ENCODE data around the gene SFPQ. TPM values are rescaled to one million over a fixed set of nuclear protein-coding genes. Genes with fewer than 3 reads are reported as not detected.
"Not testable (repeated sequence)": the region's sequence is repeated elsewhere in the genome, so short reads cannot be mapped to it uniquely, and the experiment has no call there.

The SFPQ gene
- polyA plus RNA-seq, 1 donor from 2014 or later, result 165 TPM

DNA sequence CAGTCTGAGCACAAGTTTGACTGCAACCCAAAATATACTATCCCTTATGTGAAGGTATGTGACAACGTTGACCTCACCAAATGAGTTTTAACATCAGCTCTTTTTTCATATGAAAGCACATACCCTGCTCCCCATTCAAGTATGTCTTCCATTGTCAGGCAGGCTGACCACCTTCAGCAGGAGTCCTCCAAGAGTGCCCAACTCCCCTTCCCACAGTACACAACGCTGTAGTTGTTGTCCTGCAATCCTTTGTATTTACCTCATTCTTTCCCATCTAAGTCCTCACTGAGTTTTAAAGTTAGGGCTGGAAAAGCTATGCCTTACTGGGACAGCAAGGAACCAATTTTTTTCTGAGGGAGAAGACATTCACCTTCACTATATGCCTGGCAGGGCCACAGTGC is 14.7 kb downstream of the SFPQ start:
- Mint-ChIP-seq H3K9me3 (no peaks in the 10 kb centered on the region), H3K36me3 (no peaks in the 10 kb centered on the region), H3K4me1 (peaks cover 11 to 18% (median 12%) of the 10 kb centered on the region in 3 donors), H3K4me3 (no peak overlapping the region), H3K27me3 (no peaks in the 10 kb centered on the region), H3K27ac (peak overlapping the region in 2 of 3 donors; percentile 22 to 67)

DNA sequence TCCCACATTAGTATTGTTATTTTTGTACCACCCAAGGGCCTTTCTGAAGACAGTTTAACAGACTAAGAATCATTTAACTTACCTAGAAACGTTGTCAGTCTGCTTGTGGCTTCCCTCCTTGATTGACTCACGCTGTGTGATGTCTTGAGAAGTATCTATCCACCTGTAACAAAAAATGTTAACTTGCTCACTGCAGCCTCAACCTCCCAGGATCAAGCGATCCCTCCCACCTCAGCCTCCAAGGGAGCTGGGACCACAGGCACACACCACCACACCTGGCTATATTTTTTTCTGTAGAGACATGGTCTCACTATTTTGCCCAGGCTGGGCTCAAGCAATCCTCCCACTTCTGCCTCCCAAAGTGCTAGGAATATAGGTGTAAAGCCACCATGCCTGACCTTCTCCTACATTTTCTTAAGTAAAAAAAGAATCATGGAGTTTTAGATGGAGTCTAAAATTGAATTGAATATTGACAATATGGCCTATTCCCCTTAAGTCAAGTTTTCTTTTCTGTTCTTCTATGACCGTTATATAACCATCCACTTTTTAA is 15.6 kb downstream of the SFPQ start:
- H3K27me3 Mint-ChIP-seq, result no peaks in the 10 kb centered on the region
- no peaks in the 10 kb centered on the region for H3K36me3 Mint-ChIP-seq
- H3K9me3 Mint-ChIP-seq, result no peaks in the 10 kb centered on the region
- H3K27ac Mint-ChIP-seq, result peak overlapping the region; percentile 39 to 93 (median 76)
- H3K4me3 Mint-ChIP-seq, result peak overlapping the region in 1 of 4 donors; percentile 12
- H3K4me1 Mint-ChIP-seq, result peaks cover 9 to 11% (median 9%) of the 10 kb centered on the region in 3 donors

DNA sequence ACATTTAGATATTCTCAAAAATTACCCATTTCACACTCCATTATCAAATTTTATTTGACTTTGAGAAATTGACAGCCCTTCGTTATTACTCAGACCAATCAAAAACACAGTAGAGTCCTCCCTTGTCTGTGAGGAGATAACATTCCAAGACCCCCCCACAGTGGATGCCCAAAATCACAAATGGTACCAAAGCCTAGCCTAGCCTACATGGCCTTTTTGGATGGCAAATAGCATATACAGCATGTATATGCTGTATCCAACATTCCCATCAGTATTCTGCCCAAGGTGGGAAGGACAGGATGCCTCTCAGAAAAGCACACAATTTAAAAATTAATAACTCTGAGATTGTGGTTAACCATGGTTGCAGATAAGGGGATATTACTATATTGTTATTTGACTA is 17.3 kb downstream of the SFPQ start:
- H3K27me3 Mint-ChIP-seq, result no peaks in the 10 kb centered on the region
- H3K9me3 Mint-ChIP-seq, result no peaks in the 10 kb centered on the region
- no peaks in the 10 kb centered on the region for H3K36me3 Mint-ChIP-seq
- H3K4me3 Mint-ChIP-seq, result no peak overlapping the region
- peaks cover 3 to 8% (median 5%) of the 10 kb centered on the region in 3 donors for H3K4me1 Mint-ChIP-seq
- H3K27ac Mint-ChIP-seq, result peak overlapping the region in 1 of 3 donors; percentile 26

DNA sequence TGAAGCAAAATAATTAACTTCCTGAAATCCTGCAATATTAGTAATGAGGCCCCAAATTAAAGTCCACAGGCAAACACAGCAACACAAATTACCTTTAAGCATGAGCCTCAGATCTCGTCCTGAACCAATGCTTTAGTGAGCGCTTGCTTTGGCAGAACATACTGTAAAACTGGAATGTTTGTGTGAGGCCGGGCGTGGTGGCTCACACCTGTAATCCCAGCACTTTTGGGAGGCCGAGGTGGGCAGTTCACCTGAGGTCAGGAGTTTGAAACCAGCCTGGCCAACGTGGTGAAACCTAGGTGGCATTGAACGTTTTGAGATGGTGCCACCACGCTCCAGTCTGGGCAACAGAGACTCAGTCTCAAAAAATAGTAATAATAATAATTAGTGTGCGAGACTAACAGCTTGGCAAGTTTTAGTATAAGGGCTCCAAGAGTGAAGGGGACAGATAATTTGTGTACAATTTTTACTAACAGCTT is 17.8 kb downstream of the SFPQ start:
- no peak overlapping the region for H3K4me3 Mint-ChIP-seq
- peak overlapping the region in 2 of 3 donors; percentile 26 to 82 for H3K27ac Mint-ChIP-seq
- no peaks in the 10 kb centered on the region for H3K36me3 Mint-ChIP-seq
- no peaks in the 10 kb centered on the region for H3K9me3 Mint-ChIP-seq
- no peaks in the 10 kb centered on the region for H3K27me3 Mint-ChIP-seq
- peaks cover 3 to 5% (median 5%) of the 10 kb centered on the region in 3 donors for H3K4me1 Mint-ChIP-seq

DNA sequence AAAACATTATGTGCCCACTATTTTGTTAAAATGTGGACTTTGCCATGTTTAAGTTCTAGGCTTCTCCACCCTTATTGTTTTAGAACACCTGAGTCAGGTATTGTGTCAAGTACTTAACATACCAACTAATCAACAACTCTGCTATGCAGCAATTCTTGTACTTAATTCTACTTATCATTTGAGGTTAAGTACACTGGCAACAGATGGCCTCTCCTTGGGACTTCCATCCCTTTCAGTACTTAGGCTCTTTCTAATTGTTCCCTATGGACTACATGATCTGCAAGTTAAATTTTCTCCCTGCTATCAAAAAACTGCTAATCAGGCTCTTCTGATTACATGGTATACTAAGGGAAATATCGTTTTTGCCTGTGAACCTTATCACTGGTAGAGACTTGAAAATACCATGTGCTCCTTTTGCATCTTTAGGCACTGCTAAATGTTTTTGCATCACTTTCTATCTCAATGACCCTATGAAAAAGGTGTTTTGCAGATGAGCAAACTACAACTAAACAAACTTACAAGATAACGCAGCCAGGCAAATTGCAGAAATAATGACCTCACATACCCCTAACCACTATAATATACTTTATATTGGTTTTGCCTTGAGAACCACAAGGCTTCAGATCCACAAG is 18.9 kb downstream of the SFPQ start:
- no peaks in the 10 kb centered on the region for H3K9me3 Mint-ChIP-seq
- no peak overlapping the region for H3K4me3 Mint-ChIP-seq
- no peaks in the 10 kb centered on the region for H3K36me3 Mint-ChIP-seq
- H3K27me3 Mint-ChIP-seq, result no peaks in the 10 kb centered on the region
- H3K27ac Mint-ChIP-seq, result peak overlapping the region; percentile 2 to 82 (median 18)
- peaks cover 0 to 1% (median 0%) of the 10 kb centered on the region in 3 donors for H3K4me1 Mint-ChIP-seq

DNA sequence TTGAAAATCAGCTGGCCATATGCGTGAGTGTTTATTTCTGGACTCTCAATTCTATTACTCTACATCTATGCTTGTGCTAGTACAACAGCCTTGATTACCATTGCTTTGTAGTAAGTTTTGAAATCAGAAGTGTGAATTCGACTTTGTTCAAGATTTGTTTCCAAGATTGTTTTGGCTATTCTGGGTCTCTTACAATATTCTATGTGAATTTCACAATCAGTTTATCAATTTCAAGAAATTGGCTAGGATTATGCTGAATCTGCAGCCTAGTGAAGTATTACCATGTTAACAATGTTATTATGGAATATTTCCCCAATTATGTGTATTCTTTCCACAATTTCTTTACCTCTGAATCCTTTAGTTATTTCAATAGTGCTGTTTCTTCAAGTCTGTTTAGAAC is 19.5 kb downstream of the SFPQ start:
- Mint-ChIP-seq H3K9me3 (no peaks in the 10 kb centered on the region), H3K27ac (peak overlapping the region in 1 of 3 donors; percentile 18), H3K4me1 (peaks cover 0 to 1% (median 0%) of the 10 kb centered on the region in 3 donors), H3K36me3 (no peaks in the 10 kb centered on the region), H3K4me3 (no peak overlapping the region), H3K27me3 (no peaks in the 10 kb centered on the region)

DNA sequence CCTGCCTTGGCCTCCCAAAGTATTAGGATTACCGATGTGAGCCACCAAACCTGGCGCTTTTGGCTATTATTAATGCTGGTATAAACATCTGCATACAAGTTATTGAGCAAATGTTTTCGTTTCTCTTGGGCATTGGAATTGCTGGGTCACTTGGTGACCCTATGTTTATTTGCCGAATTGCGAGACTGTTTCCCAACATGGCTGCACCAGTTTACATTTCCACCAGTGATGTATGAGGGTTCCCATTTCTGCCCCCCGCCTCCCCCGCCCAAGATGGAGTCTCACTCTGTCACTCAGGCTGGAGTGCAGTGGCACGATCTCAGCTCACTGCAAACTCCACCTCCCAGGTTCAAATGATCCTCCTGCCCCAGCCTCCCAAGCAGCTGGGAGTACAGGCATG is 20.9 kb downstream of the SFPQ start:
- peaks cover 0 to 1% (median 0%) of the 10 kb centered on the region in 3 donors for H3K4me1 Mint-ChIP-seq
- H3K36me3 Mint-ChIP-seq, result no peaks in the 10 kb centered on the region
- no peaks in the 10 kb centered on the region for H3K27me3 Mint-ChIP-seq
- no peak overlapping the region for H3K27ac Mint-ChIP-seq
- no peaks in the 10 kb centered on the region for H3K9me3 Mint-ChIP-seq
- no peak overlapping the region for H3K4me3 Mint-ChIP-seq

DNA sequence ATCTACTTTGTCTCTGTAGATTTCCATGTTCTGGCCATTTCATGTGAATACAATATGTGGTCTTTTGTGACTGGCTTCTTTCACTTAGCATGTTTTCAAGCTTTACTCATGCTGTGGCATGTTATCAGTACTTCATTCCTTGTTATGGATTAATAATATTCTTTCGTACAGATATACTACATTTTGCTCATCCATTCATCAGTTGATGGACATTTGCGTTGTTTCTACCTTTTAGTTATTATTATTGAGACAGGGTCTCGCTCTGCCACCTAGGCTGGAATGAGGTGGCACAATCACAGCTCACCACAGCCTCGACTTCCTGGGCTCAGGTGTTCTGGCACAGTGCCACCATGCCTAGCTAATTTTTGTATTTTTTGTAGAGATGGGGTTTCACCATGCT is 21.4 kb downstream of the SFPQ start:
- no peak overlapping the region for H3K4me3 Mint-ChIP-seq
- H3K27ac Mint-ChIP-seq, result no peak overlapping the region
- H3K36me3 Mint-ChIP-seq, result no peaks in the 10 kb centered on the region
- H3K9me3 Mint-ChIP-seq, result no peaks in the 10 kb centered on the region
- no peaks in the 10 kb centered on the region for H3K27me3 Mint-ChIP-seq
- peaks cover 0 to 1% (median 0%) of the 10 kb centered on the region in 3 donors for H3K4me1 Mint-ChIP-seq

DNA sequence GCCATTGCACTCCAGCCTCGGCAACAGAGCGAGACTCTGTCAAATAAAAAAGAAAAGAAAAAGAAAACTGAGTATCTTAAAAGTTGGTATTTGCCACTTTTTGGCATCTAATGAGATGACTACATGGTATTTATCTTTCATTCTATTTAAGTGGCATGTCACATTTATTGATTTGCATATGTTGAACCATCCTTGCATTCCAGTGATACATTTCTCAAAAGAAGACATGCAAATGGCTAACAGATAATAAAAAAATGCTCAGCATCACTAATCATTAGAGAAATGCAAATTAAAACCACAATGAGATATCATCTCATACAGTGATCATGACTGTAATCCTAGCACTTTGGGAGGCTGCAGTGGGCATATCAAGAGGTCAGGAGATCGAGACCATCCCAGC is 28.1 kb downstream of the SFPQ start:
- peaks cover 0 to 6% (median 4%) of the 10 kb centered on the region in 3 donors for H3K9me3 Mint-ChIP-seq
- no peaks in the 10 kb centered on the region for H3K36me3 Mint-ChIP-seq
- no peak overlapping the region for H3K27ac Mint-ChIP-seq
- no peaks in the 10 kb centered on the region for H3K4me1 Mint-ChIP-seq
- no peaks in the 10 kb centered on the region for H3K27me3 Mint-ChIP-seq
- no peak overlapping the region for H3K4me3 Mint-ChIP-seq

DNA sequence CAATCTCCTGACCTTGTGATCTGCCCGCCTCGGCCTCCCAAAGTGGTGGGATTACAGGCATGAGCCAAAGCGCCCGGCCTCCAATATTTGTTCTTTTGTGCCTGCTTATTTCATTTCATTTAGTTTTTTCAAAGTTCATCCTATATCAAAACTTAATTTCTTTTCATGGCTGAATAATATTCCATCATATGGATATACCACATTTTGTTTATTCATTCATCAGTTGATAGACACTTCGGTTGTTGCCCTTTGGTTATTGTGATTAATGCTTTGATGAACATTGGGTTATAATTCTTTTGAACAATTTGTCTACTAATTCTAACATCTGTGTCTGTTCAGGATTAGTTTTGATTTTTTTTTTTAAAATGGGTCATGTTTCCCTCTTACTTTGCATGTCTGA is 41.7 kb downstream of the SFPQ start:
- peaks cover 0 to 6% (median 3%) of the 10 kb centered on the region in 3 donors for H3K9me3 Mint-ChIP-seq
- no peak overlapping the region for H3K4me3 Mint-ChIP-seq
- no peaks in the 10 kb centered on the region for H3K27me3 Mint-ChIP-seq
- no peak overlapping the region for H3K27ac Mint-ChIP-seq
- no peaks in the 10 kb centered on the region for H3K4me1 Mint-ChIP-seq
- H3K36me3 Mint-ChIP-seq, result peaks cover 3% of the 10 kb centered on the region

DNA sequence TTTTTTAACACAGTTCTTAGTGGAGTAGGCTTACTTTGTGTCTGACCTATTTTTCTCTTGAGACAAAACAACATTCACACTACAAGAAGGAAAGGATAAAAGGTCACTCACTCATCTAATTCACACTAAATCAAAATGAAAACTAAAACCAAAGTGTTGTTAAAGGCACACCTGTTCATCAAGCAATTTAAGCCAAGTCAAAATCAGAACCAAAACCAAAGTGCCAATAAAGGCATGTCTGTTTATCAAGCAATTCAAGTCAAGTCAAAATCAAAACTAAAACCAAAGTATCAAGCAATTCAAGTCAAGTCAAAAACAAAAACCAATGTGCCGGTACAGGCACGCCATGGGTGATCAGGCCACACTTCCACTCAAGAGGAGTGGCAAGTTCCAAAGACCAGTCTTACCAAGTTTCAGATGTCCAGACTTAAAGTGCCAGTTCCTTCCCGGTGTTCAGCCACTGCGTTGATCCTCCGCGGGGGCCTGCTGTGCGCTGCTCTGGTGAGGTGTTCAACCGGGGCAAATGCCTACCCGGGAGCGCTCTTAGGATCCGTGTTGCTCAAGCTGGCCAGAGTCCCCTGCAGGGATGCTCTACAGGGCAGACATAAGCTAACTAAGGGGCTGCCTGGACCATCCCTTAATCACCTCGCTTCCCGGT is 46.9 kb downstream of the SFPQ start:
- H3K36me3 Mint-ChIP-seq, H3K9me3 Mint-ChIP-seq, H3K27me3 Mint-ChIP-seq, H3K4me3 Mint-ChIP-seq, H3K4me1 Mint-ChIP-seq, H3K27ac Mint-ChIP-seq: not testable (repeated sequence)

DNA sequence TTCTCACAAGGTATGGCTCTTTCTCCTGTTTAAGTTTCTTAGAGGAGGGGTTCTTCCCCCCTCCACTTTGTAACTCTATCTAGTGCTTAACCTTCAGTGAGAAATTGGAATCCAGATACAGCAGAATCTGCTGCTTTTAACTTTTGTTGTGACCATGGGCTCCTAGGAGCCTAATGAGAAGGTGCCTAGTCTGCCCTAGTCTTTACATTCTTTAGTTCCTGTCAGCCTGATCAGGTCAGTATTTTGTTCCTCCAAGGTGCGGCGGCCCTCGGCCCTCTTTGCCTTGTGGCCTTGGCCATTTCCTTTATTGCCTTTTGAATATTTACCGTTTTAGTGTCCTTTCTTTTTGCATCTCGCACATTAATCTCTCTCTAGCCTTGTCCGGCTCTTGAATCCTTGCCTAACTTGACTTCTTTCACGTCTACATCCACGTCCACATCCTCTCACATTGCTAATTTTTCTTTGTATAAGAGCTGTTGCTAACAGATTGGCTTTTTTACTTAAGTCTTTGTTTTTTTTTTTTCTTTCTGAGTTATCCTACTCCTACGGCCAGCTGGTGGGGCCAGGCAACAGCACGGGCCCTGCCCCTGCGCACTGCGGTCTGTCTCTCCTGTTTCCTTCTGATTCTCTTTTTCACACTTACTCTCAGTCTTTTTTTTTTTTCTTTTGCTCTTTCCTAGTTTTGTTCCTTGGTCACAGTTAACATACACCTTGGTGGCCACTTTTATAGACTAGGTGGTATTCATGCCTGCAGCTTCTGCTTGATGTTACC is 49.0 kb downstream of the SFPQ start:
- H3K36me3 Mint-ChIP-seq, result peaks cover 1% of the 10 kb centered on the region
- no peak overlapping the region for H3K27ac Mint-ChIP-seq
- no peak overlapping the region for H3K4me3 Mint-ChIP-seq
- peaks cover 3% of the 10 kb centered on the region for H3K27me3 Mint-ChIP-seq
- H3K4me1 Mint-ChIP-seq, result peaks cover 0 to 2% (median 0%) of the 10 kb centered on the region in 3 donors
- H3K9me3 Mint-ChIP-seq, result no peaks in the 10 kb centered on the region

DNA sequence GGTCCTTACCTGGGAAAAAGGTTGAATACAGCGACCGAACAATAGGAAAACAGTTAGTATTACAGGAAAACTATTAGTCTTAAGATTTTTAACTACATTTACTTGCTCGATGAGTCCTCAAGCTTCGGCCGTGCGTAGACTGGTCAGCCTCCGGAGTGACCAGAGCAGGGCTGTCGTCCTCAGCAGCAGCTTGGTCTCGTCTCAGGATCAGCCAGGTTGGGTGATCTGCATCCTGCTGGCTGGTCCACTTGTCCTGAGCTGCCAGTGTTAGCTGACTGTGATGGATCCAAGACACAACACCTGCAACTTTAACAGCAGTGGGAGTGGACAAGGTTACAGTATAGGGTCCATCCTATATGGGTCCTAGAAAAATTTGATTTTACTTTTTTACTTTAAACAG is 50.2 kb downstream of the SFPQ start:
- H3K27me3 Mint-ChIP-seq, H3K4me3 Mint-ChIP-seq: not testable (repeated sequence)

DNA sequence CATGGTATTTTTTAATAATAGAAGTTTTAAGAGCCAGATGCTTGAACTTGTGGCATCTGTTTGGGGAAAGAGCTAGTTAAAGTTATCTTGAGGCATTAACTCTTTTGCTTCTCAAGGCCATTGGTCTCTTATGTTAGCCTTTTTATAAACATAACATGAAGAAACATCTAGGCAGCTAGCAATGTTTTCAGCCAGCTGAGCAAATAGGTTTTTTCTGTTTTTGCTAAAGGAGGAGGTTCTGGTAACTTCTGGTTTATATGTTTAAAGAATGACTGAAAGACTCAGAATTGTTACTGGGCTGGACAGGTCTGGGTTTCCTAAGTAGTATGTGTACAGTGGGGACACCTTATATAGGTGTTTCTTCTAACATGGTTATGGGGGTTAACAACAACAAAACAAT is 50.7 kb downstream of the SFPQ start:
- H3K27me3 Mint-ChIP-seq, H3K9me3 Mint-ChIP-seq, H3K4me1 Mint-ChIP-seq, H3K27ac Mint-ChIP-seq, H3K4me3 Mint-ChIP-seq, H3K36me3 Mint-ChIP-seq: not testable (repeated sequence)

More for the DNA sequence above, 50.2 kb downstream of the SFPQ start:
- not testable (repeated sequence) for H3K36me3 Mint-ChIP-seq, H3K9me3 Mint-ChIP-seq, H3K27ac Mint-ChIP-seq, H3K4me1 Mint-ChIP-seq

DNA sequence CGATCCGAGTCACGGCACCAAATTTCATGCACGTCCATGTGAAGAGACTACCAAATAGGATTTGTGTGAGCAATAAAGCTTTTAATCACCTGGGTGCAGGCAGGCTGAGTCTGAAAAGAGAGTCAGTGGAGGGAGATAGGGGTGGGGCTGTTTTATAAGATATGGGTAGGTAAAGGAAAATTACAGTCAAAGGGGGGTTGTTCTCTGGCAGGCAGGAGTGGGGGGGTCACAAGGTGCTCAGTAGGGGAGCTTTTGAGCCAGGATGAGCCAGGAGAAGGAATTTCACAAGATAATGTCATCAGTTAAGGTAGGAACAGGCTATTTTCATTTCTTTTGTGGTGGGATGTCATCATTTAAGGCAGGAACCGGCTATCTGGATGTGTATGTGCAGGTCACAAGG is 55.4 kb downstream of the SFPQ start:
- not testable (repeated sequence) for H3K4me3 Mint-ChIP-seq, H3K9me3 Mint-ChIP-seq, H3K27me3 Mint-ChIP-seq, H3K4me1 Mint-ChIP-seq, H3K27ac Mint-ChIP-seq, H3K36me3 Mint-ChIP-seq
